Esophagus muscularis mucosa (tissue), 4 donors: ENCODE data around the gene POLH.

Experiments used
- CTCF ChIP-seq, 3 experiments: fragments of 200-600 bp in 2 of 3; fragments of 450-650 bp in 1 of 3; sonication (generic) in 2 of 3; IDR thresholded peaks; one replicate each; pipeline ENCODE4 v1.5.1; 2017 to 2019; ENCODE audit warnings: antibody characterized with exemption in 3 of 3, mild to moderate bottlenecking in 2 of 3, moderate library complexity in 1 of 3
- EP300 ChIP-seq: sonication (generic); formaldehyde crosslinking; IDR thresholded peaks from one replicate; pipeline ENCODE4 v1.6.1; 2017; ENCODE audit warnings: antibody characterized with exemption
- POLR2A ChIP-seq: fragments of 450-650 bp; IDR thresholded peaks from one replicate; pipeline ENCODE4 v1.6.1; 2017; ENCODE audit warnings: antibody characterized with exemption, moderate library complexity, mild to moderate bottlenecking, low read depth
- POLR2AphosphoS5 ChIP-seq, 2 donors: sonication (generic); formaldehyde crosslinking; IDR thresholded peaks; one replicate each; pipeline ENCODE4 v1.6.1; 2017; ENCODE audit warnings: antibody characterized with exemption in 2 of 2

GRCh38 chr6:43588194-43588593, 12.2 kb downstream of the POLH start:
- TF ChIP-seq CTCF (IDR thresholded peaks at IDR 0.05) (no peak), POLR2A (no peak), EP300 (no peak), POLR2AphosphoS5 (IDR thresholded peaks at IDR 0.05) (no peak)
